GM21786 (cell line): Measurements from ENCODE around the gene RBM38.

Source experiments
- ATAC-seq: cut with Tn5 transposase; IDR thresholded peaks from one replicate; pipeline ENCODE4 v1.9.1; 2021; ENCODE audit not compliant: unreplicated experiment

The RBM38 gene

GRCh38 chr20:57449398-57450354 lies 58.5 kb downstream of the RBM38 start:
- ATAC-seq, result no peak

- peak; percentile 90 for ATAC-seq
Observed at GRCh38 chr20:57450419-57450818, 59.2 kb downstream of the RBM38 start.

GRCh38 chr20:57450931-57451330 lies 59.7 kb downstream of the RBM38 start:
- peak; percentile 29 for ATAC-seq

GRCh38 chr20:57451431-57451794 lies 60.2 kb downstream of the RBM38 start:
- no peak for ATAC-seq

- no peak for ATAC-seq
Observed at GRCh38 chr20:57451795-57452661, 60.8 kb downstream of the RBM38 start.

GRCh38 chr20:57455386-57455785 lies 64.2 kb downstream of the RBM38 start:
- ATAC-seq, result no peak

- ATAC-seq, result no peak
Observed at GRCh38 chr20:57456116-57456515, 64.9 kb downstream of the RBM38 start.

GRCh38 chr20:57457243-57458095 lies 66.3 kb downstream of the RBM38 start:
- ATAC-seq, result no peak

GRCh38 chr20:57458400-57459160 lies 67.4 kb downstream of the RBM38 start:
- no peak for ATAC-seq
